D721Med (cell line): ENCODE results near the gene RTP3.

Experiments
- DNase-seq: peaks from one replicate; pipeline ENCODE4 v3.0.0; 2011; ENCODE audit warnings: low spot score; ENCODE audit not compliant: insufficient read length
- FAIRE-seq: peaks from 2 replicates; lab custom pipeline; 2011; peaks lifted over from hg19 to GRCh38; lab: Jason Lieb, UNC
- TF ChIP-seq, protein P1 (sequence below): IDR thresholded peaks from 2 replicates; pipeline ENCODE4 v1.5.1; 2012; ENCODE audit warnings: mild to moderate bottlenecking, control low read depth; ENCODE audit not compliant: insufficient read depth; ENCODE audit errors: missing control alignments

The RTP3 gene

DNA sequence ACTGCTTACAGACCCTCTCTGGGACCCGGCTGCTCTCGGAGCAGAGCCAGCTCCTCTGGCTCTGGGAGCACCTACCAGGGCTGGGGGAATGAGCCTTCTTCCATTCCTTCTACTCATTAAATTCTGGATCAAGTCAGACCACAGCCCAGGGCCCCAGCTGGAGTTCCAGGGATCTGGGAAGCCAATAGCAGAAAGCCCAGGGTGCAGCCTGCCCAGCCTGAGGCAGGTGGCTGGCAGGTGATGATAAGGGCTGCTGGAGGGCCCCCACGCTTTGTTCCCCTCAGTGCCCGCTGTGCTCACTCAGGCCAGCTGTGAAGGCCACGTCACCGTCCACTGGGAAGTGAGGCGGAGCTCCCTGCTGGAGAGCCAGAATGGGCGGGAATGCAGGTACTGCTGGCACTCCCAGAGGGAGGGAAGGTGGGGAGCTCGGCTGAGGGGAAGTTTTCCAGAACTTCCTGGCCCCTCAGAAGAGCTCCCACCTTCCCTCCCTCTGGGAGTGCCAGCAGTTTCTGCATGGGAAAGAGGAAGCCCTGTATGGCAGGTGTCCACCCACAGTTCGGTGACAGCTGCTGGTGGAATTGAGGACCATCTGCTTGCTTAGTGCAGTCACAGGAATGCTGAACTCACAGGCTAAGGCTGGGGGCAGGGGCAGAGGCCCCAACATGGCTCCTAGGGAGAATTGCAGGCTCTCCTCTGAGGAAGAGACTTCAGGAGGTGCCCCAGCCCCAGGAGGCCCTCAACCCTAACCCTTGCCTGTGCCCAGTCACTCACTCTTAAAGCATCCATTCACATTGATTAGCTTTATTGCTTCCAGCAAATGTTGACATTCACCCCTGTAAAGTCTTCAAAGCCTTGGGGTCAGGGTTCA lies 12.6 kb upstream of the RTP3 start:
- FAIRE-seq (no peak), DNase-seq (no peak)
- TF ChIP-seq, protein P1, sequence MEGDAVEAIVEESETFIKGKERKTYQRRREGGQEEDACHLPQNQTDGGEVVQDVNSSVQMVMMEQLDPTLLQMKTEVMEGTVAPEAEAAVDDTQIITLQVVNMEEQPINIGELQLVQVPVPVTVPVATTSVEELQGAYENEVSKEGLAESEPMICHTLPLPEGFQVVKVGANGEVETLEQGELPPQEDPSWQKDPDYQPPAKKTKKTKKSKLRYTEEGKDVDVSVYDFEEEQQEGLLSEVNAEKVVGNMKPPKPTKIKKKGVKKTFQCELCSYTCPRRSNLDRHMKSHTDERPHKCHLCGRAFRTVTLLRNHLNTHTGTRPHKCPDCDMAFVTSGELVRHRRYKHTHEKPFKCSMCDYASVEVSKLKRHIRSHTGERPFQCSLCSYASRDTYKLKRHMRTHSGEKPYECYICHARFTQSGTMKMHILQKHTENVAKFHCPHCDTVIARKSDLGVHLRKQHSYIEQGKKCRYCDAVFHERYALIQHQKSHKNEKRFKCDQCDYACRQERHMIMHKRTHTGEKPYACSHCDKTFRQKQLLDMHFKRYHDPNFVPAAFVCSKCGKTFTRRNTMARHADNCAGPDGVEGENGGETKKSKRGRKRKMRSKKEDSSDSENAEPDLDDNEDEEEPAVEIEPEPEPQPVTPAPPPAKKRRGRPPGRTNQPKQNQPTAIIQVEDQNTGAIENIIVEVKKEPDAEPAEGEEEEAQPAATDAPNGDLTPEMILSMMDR, result no peak

DNA sequence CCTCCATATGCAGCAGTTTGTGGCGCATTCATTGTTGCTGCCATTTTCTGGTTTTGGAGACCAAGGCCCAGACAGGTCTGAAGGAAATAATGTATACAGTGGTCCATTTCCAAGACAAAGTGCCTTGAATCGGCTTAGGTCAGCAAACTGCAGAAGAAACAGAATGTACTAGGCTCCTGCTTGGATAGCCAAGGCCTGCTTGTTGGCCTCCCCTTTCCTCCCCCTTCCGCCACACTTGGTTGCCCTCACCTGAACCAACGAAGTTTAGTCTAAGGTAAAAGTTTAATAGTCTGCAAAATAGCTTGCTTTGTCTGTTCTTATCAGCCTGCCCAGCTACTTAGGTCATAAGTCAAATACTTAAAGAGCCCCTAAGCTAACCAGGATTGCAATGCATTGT lies 12.0 kb upstream of the RTP3 start:
- FAIRE-seq (no peak), DNase-seq (no peak)
- TF ChIP-seq, protein P1, result no peak

DNA sequence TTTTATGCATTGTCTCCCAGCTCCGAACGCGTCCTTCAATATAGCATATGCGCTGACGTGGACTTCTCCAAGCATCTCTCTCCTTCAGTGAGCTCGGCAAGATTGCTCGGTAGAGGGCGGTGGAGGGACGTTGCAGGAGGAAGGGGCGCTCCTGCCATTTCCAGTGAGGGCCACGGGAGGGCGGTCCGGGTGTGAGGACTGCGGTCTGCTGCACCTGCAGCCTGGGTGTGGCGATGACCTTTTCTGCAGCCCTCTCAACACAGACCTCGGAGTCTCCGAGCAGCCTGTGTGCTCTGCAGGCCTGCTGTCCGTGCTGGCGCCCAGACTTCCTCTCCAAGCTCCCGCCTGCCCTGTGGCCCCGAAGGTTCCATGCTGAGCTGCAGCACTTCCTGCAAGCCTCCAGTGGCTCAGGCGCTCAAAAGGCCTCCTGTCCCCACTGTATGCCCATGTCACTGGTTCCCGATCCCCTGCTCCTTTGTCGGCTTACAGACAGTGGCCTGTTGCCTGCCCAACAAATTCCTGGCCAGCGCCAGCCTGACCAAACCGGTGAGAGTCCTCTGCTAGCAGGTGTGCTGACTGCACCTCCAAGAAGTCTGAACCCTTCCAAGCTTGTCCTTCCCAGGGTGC lies 8.9 kb upstream of the RTP3 start:
- TF ChIP-seq, protein P1, result peak; percentile 100
- FAIRE-seq (no peak), DNase-seq (peak; percentile 75)

DNA sequence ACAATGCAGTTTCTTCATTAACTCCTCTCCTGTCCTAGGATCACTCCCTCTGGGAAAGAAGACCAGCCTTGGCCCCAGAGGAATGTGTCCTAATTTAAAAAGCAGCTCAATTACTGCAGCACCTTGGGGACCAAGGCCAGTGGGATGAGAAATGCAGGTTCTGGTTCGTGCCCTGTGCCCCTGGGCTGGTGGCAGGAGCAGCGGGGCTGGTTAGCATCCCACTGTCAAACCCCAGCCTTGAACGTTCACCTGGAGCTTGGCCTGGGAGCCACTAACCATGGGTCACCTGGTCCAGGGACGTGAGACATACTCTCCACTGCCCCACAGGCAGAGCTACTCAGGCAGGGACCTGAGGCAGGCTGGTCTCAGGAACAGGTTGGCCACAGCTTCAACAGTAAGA lies 8.4 kb upstream of the RTP3 start:
- TF ChIP-seq, protein P1, result no peak
- no peak for DNase-seq
- no peak for FAIRE-seq

DNA sequence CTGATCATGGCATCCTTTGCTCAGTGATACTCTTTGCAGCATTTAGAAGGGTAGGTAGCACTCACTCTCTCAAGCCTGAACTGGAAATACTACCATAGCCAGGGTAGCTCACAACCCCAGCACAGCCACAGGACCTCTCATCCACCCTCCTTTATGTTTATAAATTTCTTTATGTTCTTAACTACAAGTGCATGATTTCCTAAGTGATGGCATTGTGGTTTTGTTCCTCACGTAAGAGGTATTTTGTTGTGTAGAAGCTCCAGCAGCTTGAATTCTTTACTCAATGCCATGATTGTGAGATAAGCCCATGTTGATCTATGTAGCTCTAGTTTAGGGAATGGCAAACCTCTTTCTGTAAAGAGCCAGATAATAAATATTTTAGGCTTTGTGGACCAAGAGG lies 7.9 kb upstream of the RTP3 start:
- FAIRE-seq (no peak), DNase-seq (no peak)
- TF ChIP-seq, protein P1, result no peak

DNA sequence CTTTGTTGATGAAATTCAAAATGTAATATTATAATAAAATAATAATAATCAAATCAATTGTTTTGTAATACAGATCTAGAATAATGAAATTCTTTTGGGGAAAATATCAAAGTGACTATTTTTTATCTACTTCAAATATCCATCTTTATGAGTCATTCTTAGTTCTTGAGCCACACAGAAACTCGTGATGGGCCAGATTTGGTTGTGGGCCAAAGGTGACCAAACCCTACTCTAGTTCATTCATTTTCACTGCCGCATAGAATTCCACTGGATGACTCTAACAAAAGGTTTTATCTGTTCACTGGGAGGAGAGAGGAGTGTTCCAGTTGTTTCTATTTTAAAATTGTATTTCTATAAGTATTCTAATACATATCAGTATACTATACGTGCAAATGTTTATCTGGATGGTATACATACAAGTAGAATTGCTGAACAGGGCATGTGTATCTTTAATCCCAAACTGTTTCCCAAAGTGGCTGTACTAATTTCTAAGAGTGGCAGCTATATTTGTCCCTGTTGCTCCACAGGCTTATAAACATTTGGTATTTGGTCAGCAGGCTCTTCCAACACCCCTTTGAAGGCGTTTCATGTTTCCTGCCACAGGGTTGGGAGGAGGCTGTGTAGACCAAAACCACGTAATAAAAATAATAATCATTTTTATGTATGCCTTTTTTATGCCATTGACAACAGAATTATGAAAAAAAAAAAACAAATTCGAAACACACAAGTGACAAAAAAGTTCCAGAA lies 7.3 kb upstream of the RTP3 start:
- DNase-seq, result no peak
- TF ChIP-seq, protein P1, result no peak
- FAIRE-seq, result no peak
